Stromal cell of bone marrow (primary cell): ENCODE data around the gene SPRED1.
A peak's percentile ranks its signal among the peaks of the same experiment; 100 is the strongest.
"Not testable (repeated sequence)": the region's sequence is repeated elsewhere in the genome, so short reads cannot be mapped to it uniquely, and the experiment has no call there.

Source experiments
- DNase-seq: peaks from one replicate; pipeline ENCODE4 v3.0.0-alpha.2; 2012; ENCODE audit warnings: low read depth

SPRED1 gene

GRCh38 chr15:38231436-38231835 lies 21.2 kb upstream of the SPRED1 start:
- DNase-seq = no peak

- not testable (repeated sequence) for DNase-seq
Observed at GRCh38 chr15:38237021-38237420, 15.6 kb upstream of the SPRED1 start.

GRCh38 chr15:38238311-38238710 lies 14.3 kb upstream of the SPRED1 start:
- DNase-seq = no peak

GRCh38 chr15:38242055-38242454 lies 10.6 kb upstream of the SPRED1 start:
- DNase-seq = no peak

- DNase-seq = no peak
Observed at GRCh38 chr15:38243278-38244055, 9.2 kb upstream of the SPRED1 start.

- no peak for DNase-seq
Observed at GRCh38 chr15:38247336-38247735, 5.3 kb upstream of the SPRED1 start.

GRCh38 chr15:38253351-38253781 lies 730 bp downstream of the SPRED1 start:
- DNase-seq = peak; percentile 41

- DNase-seq = peak; percentile 31
Observed at GRCh38 chr15:38254051-38254883, 1.6 kb downstream of the SPRED1 start.

GRCh38 chr15:38255690-38256089 lies 3.1 kb downstream of the SPRED1 start:
- no peak for DNase-seq

GRCh38 chr15:38257676-38258075 lies 5.0 kb downstream of the SPRED1 start:
- no peak for DNase-seq

GRCh38 chr15:38259134-38259533 lies 6.5 kb downstream of the SPRED1 start:
- DNase-seq = no peak

- no peak for DNase-seq
Observed at GRCh38 chr15:38260077-38260476, 7.4 kb downstream of the SPRED1 start.

- no peak for DNase-seq
Observed at GRCh38 chr15:38263251-38263650, 10.6 kb downstream of the SPRED1 start.

GRCh38 chr15:38263996-38264395 lies 11.4 kb downstream of the SPRED1 start:
- no peak for DNase-seq

- peak; percentile 57 for DNase-seq
Observed at GRCh38 chr15:38266247-38266986, 13.8 kb downstream of the SPRED1 start.

- DNase-seq = no peak
Observed at GRCh38 chr15:38267421-38268022, 14.9 kb downstream of the SPRED1 start.

- DNase-seq = no peak
Observed at GRCh38 chr15:38271144-38271543, 18.5 kb downstream of the SPRED1 start.

- no peak for DNase-seq
Observed at GRCh38 chr15:38271895-38272294, 19.3 kb downstream of the SPRED1 start.

- not testable (repeated sequence) for DNase-seq
Observed at GRCh38 chr15:38272431-38272830, 19.8 kb downstream of the SPRED1 start.

- no peak for DNase-seq
Observed at GRCh38 chr15:38274135-38274534, 21.5 kb downstream of the SPRED1 start.

GRCh38 chr15:38275959-38276358 lies 23.3 kb downstream of the SPRED1 start:
- no peak for DNase-seq

- not testable (repeated sequence) for DNase-seq
Observed at GRCh38 chr15:38277281-38277680, 24.6 kb downstream of the SPRED1 start.
